Fibroblast of lung (primary cell): ENCODE results near the gene CMTR1. TPM values are rescaled to one million over a fixed set of nuclear protein-coding genes. Genes with fewer than 3 reads are reported as not detected.

Experiments
- DNase-seq, 2 donors: peaks; one replicate each; pipeline versions ENCODE4 v3.0.0 to v3.0.0-alpha.2; 2010; ENCODE audit warnings: low read depth in 2 of 2
- H2AFZ ChIP-seq: 2 replicates; pipeline ENCODE4 v1.5.1; 2012; ENCODE audit warnings: low read length, control low read depth, inconsistent platforms
- H3K27ac ChIP-seq: 2 replicates; pipeline ENCODE4 v1.5.1; 2011; ENCODE audit warnings: low read length, control low read depth; ENCODE audit not compliant: insufficient read depth
- H3K27me3 ChIP-seq: 2 replicates; pipeline ENCODE4 v1.5.1; 2011; ENCODE audit warnings: mild to moderate bottlenecking, low read length; ENCODE audit not compliant: control insufficient read depth, insufficient read depth
- H3K36me3 ChIP-seq: 2 replicates; pipeline ENCODE4 v1.5.1; 2011; ENCODE audit warnings: low read length; ENCODE audit not compliant: control insufficient read depth, insufficient read depth
- H3K4me1 ChIP-seq: 2 replicates; pipeline ENCODE4 v1.5.1; 2011; ENCODE audit warnings: low read length; ENCODE audit not compliant: control insufficient read depth, insufficient read depth; ENCODE audit errors: extremely low read depth
- H3K4me2 ChIP-seq: 2 replicates; pipeline ENCODE4 v1.5.1; 2011; ENCODE audit warnings: low read length, control low read depth; ENCODE audit not compliant: insufficient read depth; ENCODE audit errors: extremely low read depth
- H3K4me3 ChIP-seq, 4 experiments: fragments of 200-600 bp in 1 of 4; sonication (generic) in 1 of 4; replicated peaks in 1 of 4; 2 replicates each; pipeline ENCODE4 v1.5.1; 2011 to 2016; ENCODE audit warnings: low read length in 4 of 4, low read depth in 3 of 4, mild to moderate bottlenecking in 3 of 4, control low read depth in 2 of 4, inconsistent platforms in 1 of 4, mixed read lengths in 1 of 4; ENCODE audit not compliant: insufficient read depth in 1 of 4; ENCODE audit errors: control extremely low read depth in 1 of 4
- H3K79me2 ChIP-seq: 2 replicates; pipeline ENCODE4 v1.5.1; 2012; ENCODE audit warnings: mild to moderate bottlenecking, low read length, inconsistent platforms; ENCODE audit not compliant: control insufficient read depth, insufficient read depth
- H3K9ac ChIP-seq: 2 replicates; pipeline ENCODE4 v1.5.1; 2011; ENCODE audit warnings: mild to moderate bottlenecking, low read length, control low read depth; ENCODE audit not compliant: insufficient read depth
- H3K9me3 ChIP-seq: 2 replicates; pipeline ENCODE4 v1.5.1; 2012; ENCODE audit warnings: low read depth, low read length; ENCODE audit not compliant: control insufficient read depth, insufficient read depth
- H4K20me1 ChIP-seq: 2 replicates; pipeline ENCODE4 v1.5.1; 2011; ENCODE audit warnings: low read length; ENCODE audit not compliant: control insufficient read depth, insufficient read depth; ENCODE audit errors: extremely low read depth
- CTCF ChIP-seq, 2 donors: IDR thresholded peaks in 1 of 2; conservative IDR thresholded peaks in 1 of 2; 1 replicate in 1 of 2; 2 replicates in 1 of 2; pipeline ENCODE4 v1.5.1; 2011 to 2012; ENCODE audit warnings: low read length in 2 of 2, control low read depth in 1 of 2, inconsistent platforms in 1 of 2, low read depth in 1 of 2, mild to moderate bottlenecking in 1 of 2
- EZH2 ChIP-seq: IDR thresholded peaks from 2 replicates; pipeline ENCODE4 v1.5.1; 2012; ENCODE audit warnings: low read length, control low read depth, mild to moderate bottlenecking; ENCODE audit errors: missing control alignments
- polyA plus RNA-seq, 2 donors: library from polyadenylated mRNA; depleted of rRNA in 1 of 2; stranded (reverse) in 1 of 2; unstranded in 1 of 2; fragments of >200 nt; gene quantifications; 2 replicates each; pipeline ENCODE4 v1.2.1, GENCODE V29; 2011 to 2012; ENCODE audit warnings: missing spikeins in 1 of 2
- total RNA-seq: library from RNA; depleted of rRNA; stranded (reverse); fragments of >200 nt; gene quantifications from 2 replicates; pipeline ENCODE4 v1.2.1, GENCODE V29; 2014

CMTR1 gene
- total and polyA plus RNA-seq, 2 donors (not counting 1 experiment from before 2014, with no cell fraction given): 27.0 to 44.8 TPM

DNA sequence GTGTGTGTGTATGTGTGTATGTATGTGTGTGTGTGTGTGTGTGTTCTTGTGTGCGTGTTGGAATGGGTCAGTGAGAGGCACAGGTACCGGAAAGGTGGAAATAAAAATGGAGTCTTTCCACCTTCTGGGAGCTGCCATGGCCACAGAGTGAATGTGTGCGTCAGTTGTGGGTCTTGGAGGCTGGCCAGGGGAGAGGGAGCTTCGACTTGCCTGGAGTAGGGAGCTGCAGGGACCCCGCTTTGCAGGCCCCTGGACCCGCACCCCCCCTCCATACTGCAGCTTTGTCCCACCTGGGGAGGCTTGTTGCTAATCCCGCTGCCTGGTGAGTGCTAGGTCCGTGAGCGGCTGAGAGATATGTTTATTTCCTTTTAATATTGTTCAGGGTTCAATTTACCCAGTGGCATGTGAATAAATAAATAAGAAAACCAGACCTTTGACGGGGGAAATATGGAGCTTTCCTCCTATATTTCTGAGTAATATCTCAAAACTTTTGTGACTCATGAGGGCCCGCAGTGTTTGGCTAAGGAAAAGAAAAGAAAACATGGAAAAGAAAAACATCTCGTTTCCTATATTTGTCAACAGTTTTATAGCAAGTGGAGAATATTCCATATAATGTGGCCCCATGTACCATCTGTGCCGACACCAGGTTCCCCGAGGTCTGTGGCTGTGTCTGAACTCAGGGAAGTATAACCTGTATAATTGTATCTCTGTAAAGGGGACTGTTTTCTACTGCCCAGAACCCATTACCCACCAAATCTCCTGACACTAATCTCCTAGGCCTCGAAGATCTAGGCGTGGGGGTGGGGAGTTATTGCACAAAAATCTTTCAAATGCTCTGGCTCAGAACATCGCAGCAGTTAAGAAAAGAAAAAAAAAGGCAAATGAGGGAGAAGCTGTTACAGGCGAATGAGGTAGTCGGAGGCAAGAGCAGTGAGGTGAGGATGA lies 91.3 kb downstream of the CMTR1 start:
- Histone ChIP-seq H3K9ac (no peak overlapping the region), H3K4me3 (no peak overlapping the region), H3K27me3 (peaks cover 6% of the 10 kb centered on the region), H3K27ac (no peak overlapping the region), H3K4me2 (no peak overlapping the region), H2AFZ (no peak overlapping the region), H3K79me2 (no peaks in the 10 kb centered on the region), H3K4me1 (peaks cover 2% of the 10 kb centered on the region), H3K9me3 (no peaks in the 10 kb centered on the region), H4K20me1 (no peaks in the 10 kb centered on the region), H3K36me3 (no peaks in the 10 kb centered on the region)
- TF ChIP-seq EZH2: no peak
- TF ChIP-seq CTCF (conservative IDR thresholded peaks at IDR 0.05 in 1 of 2, IDR thresholded peaks at IDR 0.05 in 1 of 2; ENCODE audit: low read depth in 1 of 2, low read length in 2 of 2): no peak
- DNase-seq: peak; percentile 53 to 54

DNA sequence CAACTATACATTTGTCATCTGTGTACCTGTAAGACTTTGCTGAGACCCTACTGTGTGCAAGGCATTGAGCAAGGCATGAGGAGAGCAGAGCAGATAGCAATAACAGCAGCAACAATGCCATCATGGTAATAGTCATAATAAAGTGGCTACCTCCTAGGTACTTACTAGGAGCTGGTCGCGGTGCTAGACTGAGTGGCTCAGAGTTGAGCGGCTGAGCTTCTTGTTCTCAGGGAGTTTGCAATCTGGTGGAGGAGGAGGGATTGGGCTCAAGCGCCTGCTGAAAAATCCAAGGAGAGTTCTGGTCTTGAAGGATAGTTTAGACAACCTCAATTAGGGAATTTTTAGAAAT lies 91.9 kb downstream of the CMTR1 start:
- Histone ChIP-seq H3K9ac (no peak overlapping the region), H3K4me1 (peaks cover 2% of the 10 kb centered on the region), H3K9me3 (no peaks in the 10 kb centered on the region), H3K4me3 (no peak overlapping the region), H3K79me2 (no peaks in the 10 kb centered on the region), H3K27ac (no peak overlapping the region), H3K27me3 (peaks cover 7% of the 10 kb centered on the region), H4K20me1 (no peaks in the 10 kb centered on the region), H2AFZ (no peak overlapping the region), H3K4me2 (no peak overlapping the region), H3K36me3 (no peaks in the 10 kb centered on the region)
- DNase-seq: no peak
- TF ChIP-seq EZH2 (no peak), CTCF (conservative IDR thresholded peaks at IDR 0.05 in 1 of 2, IDR thresholded peaks at IDR 0.05 in 1 of 2; ENCODE audit: low read depth in 1 of 2, low read length in 2 of 2) (no peak)

- Histone ChIP-seq H3K27me3 (peaks cover 9% of the 10 kb centered on the region), H3K4me3 (no peak overlapping the region), H4K20me1 (no peaks in the 10 kb centered on the region), H3K36me3 (no peaks in the 10 kb centered on the region), H3K4me2 (no peak overlapping the region), H3K9ac (no peak overlapping the region), H2AFZ (no peak overlapping the region), H3K27ac (no peak overlapping the region), H3K79me2 (no peaks in the 10 kb centered on the region), H3K4me1 (peaks cover 2% of the 10 kb centered on the region), H3K9me3 (no peaks in the 10 kb centered on the region)
- peak; percentile 30 to 35 for DNase-seq
- no peak for TF ChIP-seq CTCF (conservative IDR thresholded peaks at IDR 0.05 in 1 of 2, IDR thresholded peaks at IDR 0.05 in 1 of 2; ENCODE audit: low read depth in 1 of 2, low read length in 2 of 2)
- TF ChIP-seq EZH2: no peak
These were observed 92.7 kb downstream of the CMTR1 start for GRCh38 chr6:37525460-37526357.
